ENCODE measurements around the gene RNF207.

Gene RNF207

DNA sequence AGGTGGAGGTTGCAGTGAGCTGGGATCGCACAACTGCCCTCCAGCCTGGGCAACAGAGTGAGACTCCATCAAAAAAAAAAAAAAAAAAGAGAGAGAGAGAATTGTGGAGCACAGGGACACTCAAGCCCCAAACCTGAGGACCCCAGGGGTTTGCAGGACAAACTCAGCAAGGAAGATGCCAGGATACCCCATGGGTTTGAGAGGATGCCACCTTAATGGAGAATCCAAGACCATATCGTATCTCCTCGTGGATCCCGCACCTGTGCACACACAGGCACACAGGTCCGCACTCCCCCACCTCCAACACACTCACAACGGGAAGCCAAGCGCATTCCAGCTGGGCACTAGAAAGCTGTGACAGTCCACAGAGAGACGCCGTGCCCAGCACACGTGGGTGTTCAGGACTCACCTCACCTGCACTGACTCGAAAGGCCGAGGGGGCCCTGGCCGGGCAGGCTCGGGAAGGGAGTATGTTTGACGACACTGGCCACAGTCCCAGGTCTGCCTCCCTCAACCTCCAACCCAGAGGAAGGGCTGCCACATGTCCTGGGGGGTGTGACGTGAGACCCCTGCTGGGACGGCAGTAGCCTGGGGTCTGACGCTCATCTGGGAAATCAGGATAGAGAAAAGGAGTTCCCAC lies 36.9 kb upstream of the RNF207 start:
- no peak for DNase-seq (ENCODE audit: low read depth in 1 of 2, low spot score in 1 of 2)
- Histone ChIP-seq H3K27me3 (ENCODE audit: insufficient read depth, poor library complexity, severe bottlenecking) (no peaks in the 10 kb centered on the region), H3K27ac (replicated peaks) (no peak overlapping the region), H3K4me3 (replicated peaks; ENCODE audit: insufficient read depth, low read length) (no peak overlapping the region)
- TF ChIP-seq SPI1 (IDR thresholded peaks at IDR 0.05; ENCODE audit: borderline replicate concordance, low read depth) (no peak), POLR2AphosphoS5 (IDR thresholded peaks at IDR 0.05; ENCODE audit: low read depth) (no peak), GABPA (IDR thresholded peaks at IDR 0.05; ENCODE audit: low read depth) (no peak), CTCF (IDR thresholded peaks at IDR 0.05; ENCODE audit: insufficient read depth, low read length) (no peak), REST (IDR thresholded peaks at IDR 0.05; ENCODE audit: insufficient replicate concordance, low read depth) (no peak)

DNA sequence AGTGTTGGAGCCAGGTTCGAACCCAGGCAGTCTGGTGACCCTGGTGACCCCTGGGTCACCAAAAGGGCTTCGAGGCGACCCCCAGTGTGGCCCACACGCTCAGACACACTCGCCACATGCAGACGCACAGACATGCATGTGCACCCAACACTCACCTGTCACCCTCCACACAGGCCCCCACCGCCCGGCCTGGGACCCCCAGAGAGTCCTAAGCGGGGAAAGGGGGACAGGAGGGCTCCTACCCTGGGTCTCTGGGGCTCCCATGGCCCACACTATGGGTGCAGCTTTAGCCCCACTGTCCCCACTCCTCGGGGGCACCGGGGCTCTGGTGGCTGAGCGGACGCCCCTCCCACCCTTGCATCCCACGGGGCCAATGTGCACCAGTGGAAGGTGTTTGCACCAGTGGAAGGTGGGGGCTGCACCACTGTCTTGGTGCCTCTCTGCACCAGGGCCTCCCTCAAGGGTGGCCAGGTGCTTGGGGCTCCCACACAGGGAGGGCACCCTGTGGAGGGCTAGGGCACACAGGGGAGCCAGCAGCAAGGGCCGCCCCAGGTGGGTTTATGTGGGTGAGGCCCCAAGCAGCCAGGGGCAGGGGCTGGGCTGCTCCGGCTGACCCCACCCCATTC lies 35.7 kb upstream of the RNF207 start:
- no peak for DNase-seq (ENCODE audit: low read depth in 1 of 2, low spot score in 1 of 2)
- Histone ChIP-seq H3K27ac (replicated peaks) (no peak overlapping the region), H3K27me3 (ENCODE audit: insufficient read depth, poor library complexity, severe bottlenecking) (no peaks in the 10 kb centered on the region), H3K4me3 (replicated peaks; ENCODE audit: insufficient read depth, low read length) (no peak overlapping the region)
- TF ChIP-seq POLR2AphosphoS5 (IDR thresholded peaks at IDR 0.05; ENCODE audit: low read depth) (no peak), CTCF (IDR thresholded peaks at IDR 0.05; ENCODE audit: insufficient read depth, low read length) (no peak), GABPA (IDR thresholded peaks at IDR 0.05; ENCODE audit: low read depth) (no peak), SPI1 (IDR thresholded peaks at IDR 0.05; ENCODE audit: borderline replicate concordance, low read depth) (no peak), REST (IDR thresholded peaks at IDR 0.05; ENCODE audit: insufficient replicate concordance, low read depth) (no peak)

- Histone ChIP-seq H3K4me3 (replicated peaks; ENCODE audit: insufficient read depth, low read length) (no peak overlapping the region), H3K27ac (replicated peaks) (no peak overlapping the region), H3K27me3 (ENCODE audit: insufficient read depth, poor library complexity, severe bottlenecking) (no peaks in the 10 kb centered on the region)
- peak; percentile 72 for TF ChIP-seq POLR2AphosphoS5 (IDR thresholded peaks at IDR 0.05; ENCODE audit: low read depth)
- no peak for TF ChIP-seq GABPA (IDR thresholded peaks at IDR 0.05; ENCODE audit: low read depth)
- TF ChIP-seq CTCF (IDR thresholded peaks at IDR 0.05; ENCODE audit: insufficient read depth, low read length), result no peak
- TF ChIP-seq REST (IDR thresholded peaks at IDR 0.05; ENCODE audit: insufficient replicate concordance, low read depth), result peak; percentile 50
- TF ChIP-seq SPI1 (IDR thresholded peaks at IDR 0.05; ENCODE audit: borderline replicate concordance, low read depth), result no peak
- DNase-seq (ENCODE audit: low read depth in 1 of 2, low spot score in 1 of 2), result peak in 1 of 2 experiments; percentile 50
Measured at GRCh38 chr1:6170742-6171201, 35.1 kb upstream of the RNF207 start.
